ENCODE results near the gene MYH7.
"Not testable (repeated sequence)": the region's sequence is repeated elsewhere in the genome, so short reads cannot be mapped to it uniquely, and the experiment has no call there.

Gene MYH7

DNA sequence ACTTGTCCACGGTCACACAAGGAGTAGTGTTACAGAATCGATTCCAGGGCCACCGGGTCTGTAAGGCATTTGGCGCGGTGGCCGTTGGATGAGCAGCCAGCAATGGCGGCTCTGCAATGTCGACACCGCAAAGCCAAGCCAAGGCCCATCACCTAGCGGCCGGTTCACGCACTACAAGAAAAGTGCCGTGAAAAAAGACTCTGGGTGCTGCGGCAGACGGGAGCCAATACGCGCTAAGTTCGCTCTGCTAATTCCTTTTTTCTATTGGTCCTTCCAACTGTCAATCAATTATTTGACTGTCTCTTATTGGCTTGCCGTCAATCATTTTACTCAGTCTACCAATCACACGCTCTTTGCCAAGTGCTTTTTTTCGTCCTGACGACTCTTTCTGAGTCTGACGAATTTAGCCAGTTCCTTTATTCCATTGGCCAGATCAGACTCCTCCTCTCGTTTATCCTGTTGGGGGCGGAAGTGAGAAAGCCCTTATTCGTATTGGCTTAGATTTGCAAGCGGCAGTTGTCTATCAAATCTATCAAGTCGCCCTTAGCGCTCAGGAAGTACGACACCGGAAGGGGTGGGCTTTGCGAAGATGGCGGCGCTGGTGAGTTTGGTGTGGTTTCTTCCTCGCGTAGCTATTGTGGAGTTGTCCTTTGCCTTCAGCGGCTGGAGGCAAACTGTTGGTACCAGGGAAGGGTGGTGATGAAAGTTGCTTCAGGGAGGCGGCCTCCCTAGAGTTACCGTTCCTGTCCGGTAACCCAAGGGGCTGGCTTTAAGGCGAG is 33.9 kb upstream of the MYH7 start, which contains the start of gene NGDN:
Gene NGDN, plus strand, starts transcription at position 577 of the 779 bp plus-strand sequence. Its CDS starts 13 bp downstream, at position 590.
- TF ChIP-seq TAF1 (IDR thresholded peaks at IDR 0.05; ENCODE audit: low read depth, low read length) (peak; percentile 93), POLR2AphosphoS5 (IDR thresholded peaks at IDR 0.05; ENCODE audit: low read depth, low read length) (peak; percentile 82), POU2F2 (IDR thresholded peaks at IDR 0.05; ENCODE audit: low read depth, low read length) (peak; percentile 77; the same call in 1 of the 2 replicates), POLR2A (IDR thresholded peaks at IDR 0.05; ENCODE audit: low read depth, low read length) (peak; percentile 81), SPI1 (IDR thresholded peaks at IDR 0.05; ENCODE audit: low read depth, low read length) (peak; percentile 81), PAX5 (IDR thresholded peaks at IDR 0.05; ENCODE audit: insufficient read depth, low read length, severe bottlenecking) (no peak)
- DNase-seq (ENCODE audit: insufficient read length, low spot score): peak; percentile 72
- FAIRE-seq: peak; percentile 94

DNA sequence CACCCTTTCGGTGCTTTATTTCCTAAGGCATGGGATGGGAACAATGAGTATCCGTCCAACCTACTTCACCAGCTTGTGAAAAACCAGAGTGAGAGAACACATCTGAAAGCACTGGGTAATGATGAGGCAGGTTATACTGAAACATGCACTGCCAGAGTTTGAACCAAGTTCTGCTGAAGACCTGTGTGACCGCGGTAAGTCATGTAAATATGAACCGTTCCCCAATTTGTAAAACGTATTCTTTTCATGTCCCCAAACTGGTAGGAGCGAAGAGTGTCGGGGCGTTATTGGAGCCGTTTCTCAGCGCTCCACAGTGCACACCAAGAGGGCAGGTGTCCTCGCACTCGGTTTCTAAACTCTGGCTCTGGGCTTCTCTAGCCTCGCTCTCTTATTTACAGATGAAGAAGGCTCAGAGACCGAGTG is 33.3 kb upstream of the MYH7 start:
- DNase-seq (ENCODE audit: insufficient read length, low spot score): no peak

DNA sequence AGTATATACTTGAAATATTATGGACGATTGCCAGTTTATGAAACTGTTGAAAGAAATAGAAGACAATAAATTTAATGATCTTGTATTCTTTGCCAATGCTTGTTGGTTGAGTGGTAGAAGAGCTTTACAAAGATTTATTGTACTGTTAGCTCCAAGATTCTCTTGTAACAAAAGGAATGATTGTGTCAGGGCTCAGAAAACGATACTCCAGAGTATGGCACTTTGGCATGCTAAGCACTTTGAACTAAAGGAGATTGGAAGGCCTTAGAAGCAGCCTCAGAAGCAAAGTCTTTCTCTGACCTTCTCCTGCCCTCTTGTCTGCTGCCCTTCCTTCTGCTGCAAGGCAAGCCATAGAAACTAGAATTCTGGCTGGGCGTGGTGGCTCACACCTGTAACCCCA is 29.8 kb upstream of the MYH7 start:
- FAIRE-seq (no peak), DNase-seq (ENCODE audit: insufficient read length, low spot score) (no peak)
- TF ChIP-seq POLR2AphosphoS5 (IDR thresholded peaks at IDR 0.05; ENCODE audit: low read depth, low read length): no peak
- TF ChIP-seq SPI1 (IDR thresholded peaks at IDR 0.05; ENCODE audit: low read depth, low read length): no peak
- TF ChIP-seq POLR2A (IDR thresholded peaks at IDR 0.05; ENCODE audit: low read depth, low read length): no peak
- TF ChIP-seq PAX5 (IDR thresholded peaks at IDR 0.05; ENCODE audit: insufficient read depth, low read length, severe bottlenecking): no peak
- no peak for TF ChIP-seq POU2F2 (IDR thresholded peaks at IDR 0.05; ENCODE audit: low read depth, low read length)
- TF ChIP-seq TAF1 (IDR thresholded peaks at IDR 0.05; ENCODE audit: low read depth, low read length): no peak

More for the DNA sequence above, 33.3 kb upstream of the MYH7 start:
- FAIRE-seq: peak; percentile 69
- TF ChIP-seq SPI1 (IDR thresholded peaks at IDR 0.05; ENCODE audit: low read depth, low read length) (no peak), PAX5 (IDR thresholded peaks at IDR 0.05; ENCODE audit: insufficient read depth, low read length, severe bottlenecking) (no peak), POLR2AphosphoS5 (IDR thresholded peaks at IDR 0.05; ENCODE audit: low read depth, low read length) (no peak), POU2F2 (IDR thresholded peaks at IDR 0.05; ENCODE audit: low read depth, low read length) (no peak), POLR2A (IDR thresholded peaks at IDR 0.05; ENCODE audit: low read depth, low read length) (no peak), TAF1 (IDR thresholded peaks at IDR 0.05; ENCODE audit: low read depth, low read length) (no peak)

DNA sequence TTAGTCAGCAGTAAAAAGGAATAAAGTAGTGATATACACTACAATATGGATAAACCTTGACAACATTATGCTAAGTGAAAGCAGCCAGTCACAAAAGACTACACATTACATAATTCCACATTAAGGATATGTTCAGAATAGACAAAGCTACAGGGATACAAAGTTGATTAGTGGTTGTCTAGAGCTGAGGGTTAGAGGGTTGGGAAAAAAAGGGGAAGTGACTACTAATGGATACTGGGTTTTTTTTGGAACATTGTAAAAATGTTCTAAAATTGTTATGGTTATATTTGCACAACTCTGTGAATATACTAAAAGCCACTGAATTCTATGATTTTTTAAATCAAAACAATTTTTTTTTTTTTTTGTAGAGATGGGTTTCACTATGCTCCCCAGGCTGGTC is 29.2 kb upstream of the MYH7 start:
- DNase-seq (ENCODE audit: insufficient read length, low spot score) (no peak), FAIRE-seq (no peak)
- TF ChIP-seq SPI1 (IDR thresholded peaks at IDR 0.05; ENCODE audit: low read depth, low read length): peak; percentile 59
- TF ChIP-seq POU2F2 (IDR thresholded peaks at IDR 0.05; ENCODE audit: low read depth, low read length): no peak

DNA sequence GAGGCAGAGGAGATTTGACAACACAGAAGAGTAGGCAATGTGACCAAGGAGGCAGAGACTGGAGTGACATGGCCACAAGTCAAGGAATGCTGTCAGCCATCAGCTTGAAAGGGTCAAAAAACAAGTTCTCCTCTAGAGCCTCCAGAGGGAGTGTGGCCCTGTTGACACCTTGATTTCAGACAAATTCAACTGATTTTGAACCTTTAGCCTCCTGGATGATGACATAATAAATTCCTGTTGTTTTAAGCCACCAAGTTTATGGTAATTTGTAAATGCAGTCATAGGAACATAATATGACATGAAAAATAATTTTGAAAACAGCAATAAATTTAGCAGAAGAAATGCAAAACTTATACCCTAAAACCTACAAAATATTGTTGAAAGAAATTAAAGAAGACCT is 25.5 kb upstream of the MYH7 start:
- FAIRE-seq (no peak), DNase-seq (ENCODE audit: insufficient read length, low spot score) (no peak)

DNA sequence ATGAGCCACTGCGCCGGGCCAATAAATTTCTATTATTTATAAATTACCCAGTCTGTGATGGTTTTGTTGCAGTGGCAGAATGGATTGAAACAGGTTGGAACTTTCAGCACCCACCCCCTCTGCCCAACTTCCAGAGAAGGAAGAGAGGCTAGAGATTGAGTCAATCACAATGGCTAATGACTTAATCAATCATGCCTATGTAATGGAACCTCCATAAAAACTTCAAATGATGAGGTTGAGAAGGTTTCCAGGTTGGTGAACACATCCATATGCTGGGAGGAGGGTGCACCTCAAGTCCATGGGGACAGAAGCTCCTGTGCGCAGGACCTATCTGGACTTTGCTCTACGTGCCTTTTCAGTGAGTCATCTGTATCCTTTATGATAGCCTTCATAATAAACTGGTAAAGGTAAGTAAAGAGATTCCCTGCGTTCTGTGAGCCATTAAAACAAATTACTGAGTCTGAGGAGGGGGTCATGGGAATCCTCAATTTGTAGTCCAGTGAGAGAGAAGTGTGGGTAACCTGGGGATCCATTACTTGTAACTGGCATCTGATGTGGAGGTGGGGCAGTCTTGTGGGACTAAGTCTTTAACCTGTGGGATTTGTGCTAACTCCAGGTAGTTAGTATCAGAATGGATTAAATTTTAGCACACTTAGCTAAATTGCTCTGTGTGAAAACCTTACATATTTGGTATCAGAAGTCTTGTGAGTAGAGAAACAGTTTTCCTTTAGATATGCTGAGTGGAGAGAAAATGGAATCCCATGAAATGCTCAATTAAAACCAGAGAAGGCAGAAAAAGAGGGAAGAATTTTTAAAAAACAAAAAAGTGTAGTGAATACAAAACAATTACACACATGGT is 22.4 kb upstream of the MYH7 start:
- FAIRE-seq (no peak), DNase-seq (ENCODE audit: insufficient read length, low spot score) (no peak)
- no peak for TF ChIP-seq TAF1 (IDR thresholded peaks at IDR 0.05; ENCODE audit: low read depth, low read length)
- no peak for TF ChIP-seq POLR2A (IDR thresholded peaks at IDR 0.05; ENCODE audit: low read depth, low read length)

More for the DNA sequence above, 25.5 kb upstream of the MYH7 start:
- TF ChIP-seq SPI1 (IDR thresholded peaks at IDR 0.05; ENCODE audit: low read depth, low read length): no peak
- no peak for TF ChIP-seq POLR2A (IDR thresholded peaks at IDR 0.05; ENCODE audit: low read depth, low read length)
- TF ChIP-seq POU2F2 (IDR thresholded peaks at IDR 0.05; ENCODE audit: low read depth, low read length): no peak
- no peak for TF ChIP-seq TAF1 (IDR thresholded peaks at IDR 0.05; ENCODE audit: low read depth, low read length)
- TF ChIP-seq PAX5 (IDR thresholded peaks at IDR 0.05; ENCODE audit: insufficient read depth, low read length, severe bottlenecking): no peak
- TF ChIP-seq POLR2AphosphoS5 (IDR thresholded peaks at IDR 0.05; ENCODE audit: low read depth, low read length): no peak

DNA sequence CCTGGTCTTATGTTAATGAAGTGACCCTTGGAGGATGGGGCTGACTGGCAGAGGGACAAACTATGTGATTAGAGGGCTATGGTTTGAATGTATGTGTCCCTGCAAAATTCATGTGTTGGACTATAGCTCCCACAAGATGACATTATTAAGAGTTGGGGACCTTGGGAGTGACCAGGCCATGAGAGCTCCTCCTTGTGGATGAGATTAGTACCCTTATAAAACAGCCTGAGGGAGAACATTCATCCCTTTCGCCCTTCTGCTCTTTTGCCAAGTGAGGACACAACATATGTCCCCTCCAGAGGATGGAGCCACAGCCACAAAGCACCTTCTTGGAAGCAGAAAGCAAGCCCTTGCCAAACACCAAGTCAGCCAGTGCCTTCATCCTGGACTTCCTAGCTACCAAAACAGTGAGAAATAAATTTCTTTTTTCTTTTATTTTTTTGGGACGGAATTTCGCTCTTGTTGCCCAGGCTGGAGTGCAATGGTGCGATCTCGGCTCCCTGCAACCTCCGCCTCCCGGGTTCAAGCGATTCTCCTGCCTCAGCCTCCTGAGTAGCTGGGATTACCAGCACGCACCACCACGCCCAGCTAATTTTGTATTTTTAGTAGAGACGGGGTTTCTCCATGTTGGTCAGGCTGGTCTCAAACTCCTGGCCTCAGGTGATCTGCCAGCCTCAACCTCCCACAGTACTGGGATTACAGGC is 21.6 kb upstream of the MYH7 start:
- FAIRE-seq; DNase-seq (ENCODE audit: insufficient read length, low spot score): not testable (repeated sequence)

DNA sequence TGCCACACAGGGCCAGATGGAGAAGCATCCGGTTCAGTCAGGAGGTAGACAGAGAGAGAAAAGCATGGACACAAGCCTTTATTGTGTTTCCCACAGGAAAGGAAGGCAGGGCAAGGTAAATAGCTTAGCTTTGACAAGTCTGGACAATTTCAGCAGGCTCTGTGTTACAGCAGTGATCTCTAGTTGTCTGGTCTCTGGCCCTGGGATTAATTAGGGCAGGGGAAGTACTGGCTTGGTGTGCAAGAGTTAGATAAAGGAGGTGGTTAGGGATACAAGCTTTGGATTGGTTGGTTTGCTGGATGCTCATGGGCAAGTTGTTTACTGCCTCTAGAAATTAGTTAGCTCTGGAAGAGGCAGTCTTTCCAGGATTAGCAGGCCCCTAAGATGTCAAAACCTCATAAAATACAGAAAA is 19.0 kb upstream of the MYH7 start:
- no peak for FAIRE-seq

DNA sequence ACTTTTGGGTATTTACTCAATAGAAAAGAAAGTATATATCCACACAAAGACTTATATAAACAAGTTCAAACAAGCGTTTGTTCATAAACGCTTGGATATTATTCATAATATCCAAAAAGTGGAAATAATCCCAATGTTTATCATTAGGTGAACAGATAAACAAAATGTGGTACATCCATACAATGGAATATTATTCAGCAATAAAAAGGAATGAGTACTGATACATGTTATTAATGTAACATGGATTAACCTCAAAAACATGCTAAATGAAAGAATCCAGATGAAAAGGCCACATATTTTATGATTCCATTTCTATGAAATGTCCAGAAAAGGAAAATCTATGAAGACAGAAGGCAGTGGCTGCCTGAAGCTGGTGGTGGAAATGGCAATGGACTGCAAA is 16.8 kb upstream of the MYH7 start:
- FAIRE-seq (no peak), DNase-seq (ENCODE audit: insufficient read length, low spot score) (no peak)
- TF ChIP-seq PAX5 (IDR thresholded peaks at IDR 0.05; ENCODE audit: insufficient read depth, low read length, severe bottlenecking): no peak
- no peak for TF ChIP-seq POLR2AphosphoS5 (IDR thresholded peaks at IDR 0.05; ENCODE audit: low read depth, low read length)
- TF ChIP-seq SPI1 (IDR thresholded peaks at IDR 0.05; ENCODE audit: low read depth, low read length): no peak
- TF ChIP-seq TAF1 (IDR thresholded peaks at IDR 0.05; ENCODE audit: low read depth, low read length): no peak
- TF ChIP-seq POU2F2 (IDR thresholded peaks at IDR 0.05; ENCODE audit: low read depth, low read length): no peak
- TF ChIP-seq POLR2A (IDR thresholded peaks at IDR 0.05; ENCODE audit: low read depth, low read length): no peak

More for the DNA sequence above, 19.0 kb upstream of the MYH7 start:
- TF ChIP-seq SPI1 (IDR thresholded peaks at IDR 0.05; ENCODE audit: low read depth, low read length) (no peak), POLR2AphosphoS5 (IDR thresholded peaks at IDR 0.05; ENCODE audit: low read depth, low read length) (no peak), PAX5 (IDR thresholded peaks at IDR 0.05; ENCODE audit: insufficient read depth, low read length, severe bottlenecking) (no peak), TAF1 (IDR thresholded peaks at IDR 0.05; ENCODE audit: low read depth, low read length) (no peak), POLR2A (IDR thresholded peaks at IDR 0.05; ENCODE audit: low read depth, low read length) (no peak), POU2F2 (IDR thresholded peaks at IDR 0.05; ENCODE audit: low read depth, low read length) (no peak)
- DNase-seq (ENCODE audit: insufficient read length, low spot score): no peak
